ENCODE data around the gene DNMT3A. TPM values are rescaled to one million over a fixed set of nuclear protein-coding genes. Genes with fewer than 3 reads are reported as not detected.
A peak's percentile ranks its signal among the peaks of the same experiment; 100 is the strongest.

DNMT3A gene
- total RNA-seq, 1 donor from 2014 or later: 35.6 TPM

DNA sequence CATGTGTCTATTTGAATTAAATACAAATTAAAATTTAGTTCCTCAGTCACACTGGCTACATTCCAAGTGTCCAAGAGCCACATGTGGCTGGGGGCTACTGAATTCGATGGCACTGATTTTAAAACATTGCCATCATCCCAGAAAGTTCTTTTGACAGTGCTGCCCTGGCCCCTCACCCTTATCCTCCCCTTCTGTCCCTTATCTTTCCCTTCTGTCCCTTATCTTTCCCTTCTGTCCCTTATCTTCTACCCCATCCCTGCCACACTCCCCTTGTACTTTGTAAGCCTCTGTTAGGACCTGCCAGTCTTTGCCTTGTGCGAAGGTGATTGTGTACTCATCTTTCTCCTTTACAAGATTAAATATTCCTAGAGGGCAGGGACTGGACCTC lies 85.2 kb downstream of the DNMT3A start:
- H3K36me3 ChIP-seq: peaks cover 24% of the 10 kb centered on the region
- no peak overlapping the region for H3K27ac ChIP-seq
- H3K4me1 ChIP-seq: peaks cover 30% of the 10 kb centered on the region
- no peaks in the 10 kb centered on the region for H3K27me3 ChIP-seq (ENCODE audit: low read depth)
- H3K4me3 ChIP-seq: no peak overlapping the region
- intact Hi-C loops (cut with DNase I): no loop called here
- no peaks in the 10 kb centered on the region for H3K9me3 ChIP-seq
- no peak for TF ChIP-seq CTCF (IDR thresholded peaks at IDR 0.05)
- DNase-seq (no peak), ATAC-seq (no peak)

- DNase-seq (no peak), ATAC-seq (no peak)
- intact Hi-C loops (cut with DNase I): no loop called here
- no peak overlapping the region for H3K4me3 ChIP-seq
- H3K36me3 ChIP-seq: peaks cover 24% of the 10 kb centered on the region
- no peak overlapping the region for H3K27ac ChIP-seq
- no peaks in the 10 kb centered on the region for H3K27me3 ChIP-seq (ENCODE audit: low read depth)
- no peak for TF ChIP-seq CTCF (IDR thresholded peaks at IDR 0.05)
- H3K4me1 ChIP-seq: peaks cover 35% of the 10 kb centered on the region
- no peaks in the 10 kb centered on the region for H3K9me3 ChIP-seq
Observed at GRCh38 chr2:25255745-25256487, 85.8 kb downstream of the DNMT3A start.

DNA sequence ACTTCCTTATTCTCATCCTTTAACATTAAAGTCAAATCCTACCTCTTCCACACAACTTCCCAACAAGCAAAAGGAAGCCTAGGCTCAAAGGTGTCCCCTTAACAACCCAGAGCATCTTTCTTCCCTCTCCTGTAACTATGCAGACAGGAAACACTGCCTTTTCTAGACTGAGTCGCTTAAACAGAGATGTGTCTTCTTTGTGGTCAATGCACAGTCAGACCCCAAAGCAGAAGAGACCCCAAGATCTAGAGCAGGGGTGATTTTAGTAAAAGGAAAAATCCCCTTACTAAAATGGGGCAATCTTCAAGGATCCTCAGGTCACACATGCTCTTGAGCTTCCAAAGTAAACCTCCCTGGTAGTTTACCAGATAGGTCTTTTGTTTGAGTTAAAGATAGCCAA lies 86.8 kb downstream of the DNMT3A start:
- ATAC-seq (no peak), DNase-seq (no peak)
- H3K4me3 ChIP-seq: no peak overlapping the region
- no peak overlapping the region for H3K27ac ChIP-seq
- intact Hi-C loops (cut with DNase I): no loop called here
- no peaks in the 10 kb centered on the region for H3K9me3 ChIP-seq
- H3K27me3 ChIP-seq (ENCODE audit: low read depth): no peaks in the 10 kb centered on the region
- H3K4me1 ChIP-seq: peaks cover 35% of the 10 kb centered on the region
- H3K36me3 ChIP-seq: peaks cover 18% of the 10 kb centered on the region
- no peak for TF ChIP-seq CTCF (IDR thresholded peaks at IDR 0.05)

- intact Hi-C loops (cut with DNase I): no loop called here
- Histone ChIP-seq H3K27me3 (ENCODE audit: low read depth) (no peaks in the 10 kb centered on the region), H3K4me1 (peaks cover 35% of the 10 kb centered on the region), H3K4me3 (peak overlapping the region; percentile 74), H3K36me3 (peaks cover 11% of the 10 kb centered on the region), H3K9me3 (no peaks in the 10 kb centered on the region), H3K27ac (peak overlapping the region; percentile 83)
- no peak for DNase-seq
- no peak for ATAC-seq
- TF ChIP-seq CTCF (IDR thresholded peaks at IDR 0.05): no peak
Observed at GRCh38 chr2:25253153-25253626, 88.5 kb downstream of the DNMT3A start.

DNA sequence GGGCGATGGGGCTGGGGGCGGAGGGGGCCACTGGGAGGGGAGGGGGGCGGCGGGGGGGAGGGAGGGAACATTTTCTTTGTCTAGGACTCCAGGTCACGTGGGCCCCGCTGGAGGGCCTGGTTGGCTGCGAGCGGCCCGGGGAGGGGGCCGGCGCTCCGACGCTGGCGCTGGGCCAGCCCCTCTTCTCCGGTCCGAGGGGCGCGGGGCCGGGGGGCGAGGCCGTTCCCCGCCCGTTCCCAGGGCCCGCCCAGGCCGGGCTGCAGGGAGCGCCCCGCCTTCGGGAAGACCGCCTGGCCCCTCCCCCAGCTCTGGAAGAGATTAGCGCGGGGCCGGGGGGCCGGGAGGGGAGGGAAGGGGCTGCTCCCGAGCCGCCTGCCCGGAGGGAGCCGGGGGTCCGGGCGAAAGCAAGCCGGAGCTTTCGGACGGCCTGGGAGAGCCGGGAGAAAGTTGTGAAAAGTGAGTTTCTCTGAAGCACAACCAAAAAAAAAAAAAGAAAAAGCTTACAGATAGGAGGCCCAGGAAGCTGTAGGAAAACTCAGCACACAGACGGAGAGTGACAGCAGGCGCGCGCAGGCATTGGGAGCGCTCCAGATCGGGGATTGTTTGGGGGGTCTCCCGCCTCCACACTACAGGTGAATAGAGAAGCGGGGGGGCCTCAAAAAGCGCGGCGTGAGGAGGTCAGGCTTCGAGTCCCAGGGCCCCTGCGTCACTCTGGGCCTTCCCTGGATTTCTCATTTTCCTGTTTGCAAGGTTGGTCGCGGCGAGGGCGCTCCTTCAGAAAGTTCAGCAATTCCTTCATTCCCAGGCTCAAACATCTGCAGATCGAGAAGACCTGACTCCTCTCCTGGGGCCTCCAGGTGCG lies 89.2 kb downstream of the DNMT3A start:
- H3K27ac ChIP-seq: peak overlapping the region; percentile 83
- DNase-seq: peak; percentile 78
- TF ChIP-seq CTCF (IDR thresholded peaks at IDR 0.05): no peak
- peaks cover 32% of the 10 kb centered on the region for H3K4me1 ChIP-seq
- no peaks in the 10 kb centered on the region for H3K9me3 ChIP-seq
- H3K4me3 ChIP-seq: peak overlapping the region; percentile 74
- ATAC-seq: peak; percentile 83 to 84
- intact Hi-C loops (cut with DNase I): no loop called here
- H3K27me3 ChIP-seq (ENCODE audit: low read depth): no peaks in the 10 kb centered on the region
- H3K36me3 ChIP-seq: peaks cover 18% of the 10 kb centered on the region

Data from lower lobe of right lung (tissue), 2 donors.